HG03520 (cell line): Measurements from ENCODE around the gene AFP.

Experiments
- ATAC-seq: cut with Tn5 transposase; IDR thresholded peaks from one replicate; pipeline ENCODE4 v1.9.1; 2021; ENCODE audit warnings: mild to moderate bottlenecking, moderate library complexity; ENCODE audit not compliant: unreplicated experiment

Gene AFP

DNA sequence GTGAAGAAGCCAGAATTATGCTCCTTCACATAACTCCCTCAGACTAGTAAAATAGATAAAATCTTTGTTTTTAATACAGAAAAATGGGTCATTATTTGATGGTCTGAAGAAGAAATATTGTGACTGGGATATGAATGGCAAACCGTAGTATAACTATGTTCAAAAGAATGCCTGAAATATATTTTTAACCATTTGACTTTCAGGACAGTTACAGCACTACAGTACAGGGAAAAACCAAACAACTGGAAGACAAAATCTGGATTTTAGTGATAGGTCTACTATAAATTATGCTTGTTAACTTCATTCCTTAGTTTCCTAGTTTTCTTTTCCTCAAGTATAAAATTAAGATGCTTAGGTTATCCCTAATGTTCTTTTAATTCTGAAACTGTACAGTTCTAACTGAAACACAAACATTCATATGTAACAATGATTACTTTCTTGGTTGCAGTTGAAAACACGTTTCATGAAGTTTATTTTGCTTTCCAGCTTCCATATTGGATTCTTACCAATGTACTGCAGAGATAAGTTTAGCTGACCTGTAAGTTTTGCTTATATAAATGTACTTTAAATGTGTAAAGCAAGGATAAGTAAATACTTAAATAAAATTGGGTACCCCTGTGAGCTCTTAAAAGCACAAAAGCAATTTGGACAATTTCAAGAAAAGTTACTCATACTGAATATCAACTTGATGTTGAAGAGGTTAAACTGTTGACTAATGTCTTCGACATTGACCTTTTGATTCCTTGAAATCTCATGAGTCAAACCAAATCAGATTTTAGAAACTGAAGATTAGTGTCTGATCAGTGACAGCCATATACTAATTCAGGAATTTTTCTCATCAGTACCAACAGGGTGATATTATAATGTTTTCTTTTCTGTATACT is 895 bp downstream of the AFP start:
- ATAC-seq: no peak

DNA sequence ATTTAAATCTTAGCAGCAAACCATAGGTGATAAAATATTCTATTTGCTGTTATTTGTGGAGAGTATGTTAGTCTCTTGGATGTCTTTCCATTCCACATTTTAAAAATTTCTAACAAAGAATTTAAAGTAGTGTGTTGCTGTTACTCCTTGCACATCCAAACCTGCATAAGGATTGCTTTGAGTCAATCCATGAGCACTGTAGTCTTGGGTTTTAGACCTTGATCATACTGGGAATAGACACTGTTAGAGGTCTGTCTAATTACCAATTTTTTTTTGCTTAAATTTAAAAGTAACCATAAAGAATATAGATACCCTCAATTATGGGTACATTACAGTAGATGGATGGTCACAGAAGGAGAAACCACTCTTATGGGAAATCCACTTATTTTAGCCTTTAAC is 1.5 kb downstream of the AFP start:
- no peak for ATAC-seq

DNA sequence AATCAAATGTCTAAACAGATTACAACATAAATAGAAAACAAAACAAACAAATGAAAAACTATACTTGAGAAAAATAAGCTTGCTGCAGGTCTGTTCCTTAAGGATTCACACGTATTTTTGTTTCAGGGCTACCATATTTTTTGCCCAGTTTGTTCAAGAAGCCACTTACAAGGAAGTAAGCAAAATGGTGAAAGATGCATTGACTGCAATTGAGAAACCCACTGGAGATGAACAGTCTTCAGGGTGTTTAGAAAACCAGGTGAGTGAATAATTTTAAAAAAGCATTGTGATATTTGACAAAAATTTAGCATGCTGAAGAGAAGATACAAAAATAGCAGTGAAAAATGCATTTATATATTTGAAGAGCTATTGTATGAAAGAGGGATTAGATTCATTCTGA is 2.0 kb downstream of the AFP start:
- ATAC-seq: no peak

DNA sequence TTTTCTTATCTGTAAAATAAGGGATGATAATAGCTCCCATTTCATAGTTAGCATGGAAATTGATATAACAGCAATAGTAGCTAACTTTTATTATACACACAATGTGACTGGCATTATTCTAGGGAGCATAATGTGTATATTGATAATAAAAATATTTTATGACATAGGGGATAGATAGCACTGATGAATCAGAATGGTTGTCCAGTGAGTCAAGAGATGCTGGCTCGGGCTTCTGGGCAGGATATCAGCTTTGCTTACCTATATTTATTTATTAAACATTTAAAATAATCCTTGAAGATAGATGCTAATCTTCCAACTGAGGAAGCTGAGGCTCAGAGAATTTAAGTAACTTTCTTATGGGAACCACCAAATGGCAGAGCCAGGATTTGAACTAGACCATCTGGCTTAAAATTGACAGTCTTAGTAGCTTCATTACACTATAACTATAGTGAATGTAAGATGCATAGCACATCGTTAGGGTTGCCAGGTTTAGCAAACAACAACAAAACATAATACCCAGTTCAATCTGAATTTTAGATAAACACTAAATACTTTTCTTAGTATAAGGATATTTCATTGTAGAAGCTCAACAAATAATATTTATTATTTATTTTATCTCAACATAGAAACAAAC is 2.7 kb downstream of the AFP start:
- no peak for ATAC-seq

DNA sequence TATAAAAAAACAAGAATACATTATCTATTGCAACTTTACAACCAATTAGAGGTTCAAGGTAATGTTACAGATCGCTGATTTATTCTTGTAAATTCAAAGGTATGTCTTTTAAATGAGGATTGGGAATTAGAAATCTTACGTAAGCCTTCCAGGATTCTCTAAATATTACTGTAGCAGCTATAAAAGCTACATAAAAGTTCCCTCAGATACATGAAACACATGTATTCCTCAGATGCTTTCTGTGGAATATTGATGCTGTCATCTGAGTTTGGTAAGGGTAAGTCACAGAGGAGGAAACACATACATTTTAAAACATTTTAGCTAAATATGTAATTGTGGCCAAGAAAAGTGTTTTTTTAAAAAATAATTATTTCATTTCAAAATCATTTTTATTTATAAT is 3.4 kb downstream of the AFP start:
- ATAC-seq: no peak

DNA sequence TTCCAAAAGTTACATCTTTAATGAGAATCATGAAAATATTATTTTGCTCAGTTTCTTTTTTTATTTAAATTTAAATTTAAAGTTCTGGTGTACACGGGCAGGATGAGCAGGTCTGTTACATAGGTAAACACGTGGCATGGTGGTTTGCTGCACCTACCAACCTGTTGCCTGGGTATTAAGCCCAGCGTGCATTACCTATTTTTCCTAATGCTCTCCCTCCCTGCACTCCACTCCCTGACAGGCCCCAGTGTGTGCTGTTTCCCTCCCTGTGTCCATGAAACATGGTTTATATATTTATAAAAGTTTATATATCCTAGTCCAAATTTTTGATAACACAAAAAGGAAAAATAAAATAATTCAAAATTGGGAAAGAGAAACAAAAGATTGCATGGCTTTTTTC is 4.0 kb downstream of the AFP start:
- no peak for ATAC-seq

DNA sequence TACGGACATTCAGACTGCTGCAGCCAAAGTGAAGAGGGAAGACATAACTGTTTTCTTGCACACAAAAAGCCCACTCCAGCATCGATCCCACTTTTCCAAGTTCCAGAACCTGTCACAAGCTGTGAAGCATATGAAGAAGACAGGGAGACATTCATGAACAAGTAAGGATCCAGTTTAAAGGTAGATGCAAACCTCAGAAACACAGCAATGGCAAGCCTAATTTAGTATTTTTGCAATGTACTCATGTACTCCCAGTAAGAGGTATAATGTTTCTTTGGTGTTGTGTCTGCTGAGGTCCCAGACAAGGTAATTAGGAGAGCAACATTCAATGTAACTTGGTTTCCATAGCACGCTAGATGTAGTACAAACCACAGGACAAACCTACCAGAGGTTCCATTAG is 4.6 kb downstream of the AFP start:
- no peak for ATAC-seq

DNA sequence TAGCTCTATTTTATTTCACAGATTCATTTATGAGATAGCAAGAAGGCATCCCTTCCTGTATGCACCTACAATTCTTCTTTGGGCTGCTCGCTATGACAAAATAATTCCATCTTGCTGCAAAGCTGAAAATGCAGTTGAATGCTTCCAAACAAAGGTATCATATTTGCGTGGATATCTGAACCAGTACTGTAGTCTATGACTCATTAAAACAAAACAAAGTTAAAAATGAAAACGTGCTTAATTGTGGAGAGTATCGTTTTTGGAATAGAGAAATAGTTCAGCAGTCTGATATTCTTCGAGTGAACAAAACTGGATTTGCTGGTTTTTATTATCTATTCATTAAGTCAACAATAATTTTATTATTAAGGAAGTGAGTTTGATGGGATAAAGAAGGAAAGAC is 6.3 kb downstream of the AFP start:
- ATAC-seq: no peak

DNA sequence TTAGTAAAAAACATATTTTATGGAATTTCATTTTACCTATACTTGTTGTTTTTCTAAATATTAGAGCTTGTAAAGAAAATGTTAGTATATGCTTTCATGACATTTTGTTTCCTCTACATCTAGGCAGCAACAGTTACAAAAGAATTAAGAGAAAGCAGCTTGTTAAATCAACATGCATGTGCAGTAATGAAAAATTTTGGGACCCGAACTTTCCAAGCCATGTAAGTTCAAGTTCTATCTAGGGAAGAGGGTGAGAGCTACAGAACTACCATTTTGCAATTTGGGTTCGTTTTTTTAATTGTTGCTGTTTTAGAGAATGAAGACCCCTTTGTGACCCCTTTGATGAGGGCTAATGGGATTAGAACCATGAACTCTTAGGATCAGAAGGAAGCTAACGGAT is 7.2 kb downstream of the AFP start:
- ATAC-seq: no peak

DNA sequence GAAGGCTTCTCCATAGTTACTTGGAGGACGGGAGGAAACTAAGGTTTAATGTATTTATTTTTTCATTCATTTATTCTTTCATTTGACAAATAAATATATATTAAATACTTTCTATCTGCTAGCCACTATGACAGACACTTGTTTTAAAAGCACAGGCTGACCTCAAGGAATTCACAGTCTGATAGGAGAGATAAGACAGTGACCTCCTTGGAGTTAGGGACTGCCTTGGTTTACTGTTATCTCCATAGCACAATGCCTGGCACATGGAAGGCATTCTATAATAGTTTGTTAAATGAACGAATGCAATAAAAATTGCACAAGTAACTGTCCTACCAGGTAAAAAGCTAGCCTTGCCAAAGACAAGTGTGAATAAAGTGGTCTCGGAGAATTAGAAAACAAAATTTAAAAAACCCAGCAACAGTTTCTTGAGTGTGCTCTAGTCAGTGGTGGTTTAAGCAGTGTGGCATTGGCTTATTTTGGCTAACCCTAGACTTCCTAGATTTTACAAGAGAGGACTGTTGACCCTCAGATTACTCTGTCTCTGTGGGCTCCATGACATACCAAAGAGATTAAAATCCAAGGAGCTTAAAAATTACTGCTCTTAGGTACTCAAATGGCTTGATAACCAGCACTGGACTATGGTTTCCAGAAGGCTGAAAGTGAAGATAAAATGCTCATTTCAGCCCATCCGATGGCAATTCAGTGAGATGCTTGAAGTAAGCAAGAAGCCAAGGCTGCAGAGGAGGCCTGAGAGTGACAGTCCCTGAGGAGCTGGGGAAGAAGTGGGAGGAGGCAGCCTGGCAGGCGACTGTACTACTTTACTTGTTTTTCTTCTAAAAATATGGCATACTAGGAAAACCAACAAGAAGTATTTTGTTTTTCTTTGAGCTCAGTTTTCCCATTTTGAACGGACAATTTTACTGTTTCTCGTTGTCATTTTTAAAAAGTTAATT is 9.6 kb downstream of the AFP start:
- no peak for ATAC-seq

DNA sequence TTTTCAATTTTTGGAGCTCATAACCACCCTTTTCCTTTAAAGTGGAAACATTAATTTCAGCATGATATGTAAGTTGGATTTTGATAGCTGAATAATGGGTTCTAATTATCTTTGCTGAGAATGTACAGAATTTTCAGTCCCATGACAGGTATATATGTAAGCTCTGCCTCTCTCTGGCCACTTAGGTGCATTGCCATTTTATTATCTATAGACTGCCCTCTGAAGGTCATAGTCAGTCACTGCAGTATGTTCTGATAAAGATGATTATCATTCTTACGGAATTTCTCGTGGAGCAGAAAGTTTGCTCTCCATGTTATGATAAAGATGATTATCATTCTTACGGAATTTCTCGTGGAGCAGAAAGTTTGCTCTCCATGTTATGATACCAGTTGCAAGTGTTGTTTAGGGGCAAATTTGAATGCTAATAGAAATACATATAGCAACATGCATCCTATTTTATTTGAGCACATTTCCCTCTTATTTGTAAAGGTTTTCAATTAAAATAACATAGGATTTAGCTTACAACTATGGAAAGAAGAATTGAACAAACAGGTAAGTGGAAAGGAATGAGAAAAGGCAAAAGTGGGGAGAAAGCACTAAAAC is 10.4 kb downstream of the AFP start:
- peak; percentile 100 for ATAC-seq

DNA sequence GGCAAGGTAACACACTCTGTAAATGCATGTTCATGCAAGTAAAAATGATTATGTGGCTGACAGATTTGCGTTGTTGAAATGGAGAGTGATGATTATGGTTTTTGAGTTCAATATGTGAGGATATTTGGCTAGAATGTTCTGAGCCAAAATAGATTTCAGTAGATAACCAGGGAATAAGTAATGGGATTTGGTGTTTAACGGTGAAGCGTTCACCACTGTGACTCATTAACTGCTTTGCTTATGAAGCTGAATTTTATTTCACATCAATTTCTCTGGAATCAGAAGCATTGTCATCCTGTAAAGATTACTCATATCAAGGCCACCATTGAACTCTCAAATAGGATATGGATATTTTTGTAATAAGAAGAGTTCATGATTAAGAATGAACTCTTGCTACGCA is 11.7 kb downstream of the AFP start:
- ATAC-seq: no peak

DNA sequence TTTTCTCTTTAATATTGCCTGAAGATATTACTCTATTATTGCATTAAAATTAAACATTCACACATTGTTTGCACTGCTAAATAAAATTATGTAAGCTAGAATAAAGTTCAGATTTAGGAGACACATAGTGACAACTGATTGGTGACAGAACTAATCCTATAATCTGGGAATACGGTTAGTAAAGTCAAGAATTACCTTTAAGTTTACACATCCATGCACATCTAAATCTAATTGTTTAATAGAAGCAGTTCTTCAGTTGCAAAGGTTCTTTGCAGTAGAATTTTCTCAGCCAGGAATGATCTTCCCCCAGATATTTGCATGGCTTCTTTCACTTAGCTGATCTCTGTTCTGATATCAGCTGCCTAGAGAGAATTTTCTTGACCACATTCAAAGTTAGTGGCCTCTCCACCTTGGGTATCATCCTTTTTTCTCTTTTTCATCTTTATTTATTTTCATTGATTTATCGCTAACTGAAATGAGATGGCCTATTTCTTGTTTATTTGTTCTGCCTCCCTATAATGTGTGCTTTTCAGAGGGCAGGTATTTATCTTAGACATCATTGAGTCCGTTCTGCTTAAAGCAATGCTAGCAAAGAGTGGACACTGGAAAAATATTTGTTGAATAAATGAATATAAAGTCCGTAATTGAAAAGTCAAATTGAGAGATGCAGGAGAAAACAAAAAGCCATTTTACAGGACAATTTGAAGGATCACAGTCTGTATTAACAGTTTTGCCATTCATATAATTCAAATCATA is 12.6 kb downstream of the AFP start:
- no peak for ATAC-seq

DNA sequence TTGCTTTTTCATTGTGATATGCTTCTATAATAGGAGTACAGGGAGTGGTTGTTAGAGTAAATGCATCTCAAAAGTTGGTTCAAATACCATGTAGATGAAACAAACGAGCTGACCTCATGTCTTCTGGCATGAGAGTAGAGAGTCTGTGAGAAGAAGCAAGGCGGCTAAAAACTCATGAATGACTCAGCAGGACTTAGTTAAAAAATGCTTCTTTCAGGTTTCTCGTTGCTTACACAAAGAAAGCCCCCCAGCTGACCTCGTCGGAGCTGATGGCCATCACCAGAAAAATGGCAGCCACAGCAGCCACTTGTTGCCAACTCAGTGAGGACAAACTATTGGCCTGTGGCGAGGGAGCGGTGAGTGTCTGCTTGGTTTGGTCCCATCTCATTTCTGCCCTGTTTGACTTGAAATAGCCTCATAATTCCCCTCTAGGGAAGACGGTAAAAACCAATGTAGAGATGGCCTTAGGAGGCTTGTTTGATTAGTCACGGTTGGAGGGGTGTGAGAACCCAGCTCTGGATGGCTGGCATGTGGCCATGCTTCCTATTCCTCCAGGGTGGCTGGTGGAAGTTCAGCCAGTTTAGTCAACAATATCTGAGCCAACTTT is 14.5 kb downstream of the AFP start:
- ATAC-seq: no peak

DNA sequence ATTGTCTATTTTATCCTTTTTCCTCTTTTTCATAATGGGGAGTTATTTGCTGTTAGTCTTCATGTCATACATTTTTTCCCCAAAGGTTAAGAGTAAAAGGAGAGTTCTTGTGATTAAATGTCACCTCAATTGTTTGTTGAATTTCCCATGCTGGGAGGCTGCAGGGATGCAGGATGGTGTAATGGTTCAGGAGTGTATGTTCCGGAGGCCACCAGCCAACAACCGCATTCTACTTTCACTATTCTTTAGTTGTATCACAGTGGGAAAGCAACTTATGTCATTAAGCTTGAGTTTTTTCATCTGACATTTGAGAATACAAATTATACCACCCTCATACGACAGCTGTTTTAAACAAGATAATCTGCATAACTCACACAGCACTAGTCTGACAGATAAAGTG is 15.4 kb downstream of the AFP start:
- no peak for ATAC-seq

DNA sequence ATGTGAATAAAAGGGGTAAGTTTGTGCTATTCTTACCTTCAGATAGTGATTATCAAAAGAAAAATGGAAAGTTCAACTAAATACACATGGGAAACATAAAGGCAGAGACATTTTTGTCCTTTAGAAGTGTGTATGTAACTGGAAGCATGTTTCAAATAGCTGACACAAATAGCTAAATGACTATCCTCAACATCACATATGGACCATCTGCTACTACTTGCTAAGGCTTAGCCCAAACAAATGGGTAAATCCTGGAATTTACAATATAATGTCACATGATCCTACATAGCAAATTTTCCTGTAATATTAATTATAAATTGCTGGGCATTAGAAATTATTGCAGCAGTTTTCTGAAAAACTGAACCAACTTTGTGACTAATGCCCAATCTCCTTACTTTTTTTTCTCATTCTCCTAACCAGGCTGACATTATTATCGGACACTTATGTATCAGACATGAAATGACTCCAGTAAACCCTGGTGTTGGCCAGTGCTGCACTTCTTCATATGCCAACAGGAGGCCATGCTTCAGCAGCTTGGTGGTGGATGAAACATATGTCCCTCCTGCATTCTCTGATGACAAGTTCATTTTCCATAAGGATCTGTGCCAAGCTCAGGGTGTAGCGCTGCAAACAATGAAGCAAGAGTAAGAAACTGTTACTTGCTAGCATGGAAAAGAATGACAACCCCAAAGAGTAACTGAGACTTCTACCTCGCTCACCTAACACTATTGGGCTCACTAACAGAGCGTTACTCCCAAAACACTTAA is 16.1 kb downstream of the AFP start:
- no peak for ATAC-seq

DNA sequence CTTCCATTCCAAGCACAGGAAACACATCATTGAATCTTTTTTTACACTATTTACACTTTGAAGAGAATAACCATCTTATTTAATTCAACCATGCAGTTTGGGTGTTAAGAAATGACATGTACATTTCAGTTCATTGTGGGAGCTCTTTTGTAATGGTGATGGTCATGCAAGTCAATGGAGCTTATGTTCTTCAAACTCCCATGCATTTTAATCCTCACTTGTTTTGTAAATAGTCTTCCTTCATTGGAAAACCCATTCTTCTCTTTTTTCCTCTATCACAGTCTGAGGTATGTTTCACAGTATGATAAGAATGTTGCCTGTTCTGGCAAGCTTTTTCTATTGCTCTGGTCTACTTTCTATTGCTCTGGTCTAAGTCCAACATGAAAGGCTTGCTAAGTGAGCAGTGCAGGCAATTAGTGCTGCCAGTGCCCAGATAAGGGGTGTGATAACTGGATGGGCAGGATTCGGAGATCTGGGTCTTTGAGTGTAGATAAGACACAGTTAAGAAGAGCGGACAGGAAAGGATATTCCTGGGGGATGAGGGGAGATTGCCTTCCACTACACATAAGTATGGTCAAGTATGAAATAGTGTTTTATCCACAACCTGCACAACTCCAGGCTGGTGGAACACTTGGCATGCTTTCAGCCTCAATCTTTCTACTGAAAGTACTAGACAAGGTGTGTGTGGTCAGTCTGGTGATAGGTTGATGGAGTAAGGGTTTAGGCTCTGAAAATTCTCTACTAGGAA is 17.1 kb downstream of the AFP start:
- no peak for ATAC-seq

DNA sequence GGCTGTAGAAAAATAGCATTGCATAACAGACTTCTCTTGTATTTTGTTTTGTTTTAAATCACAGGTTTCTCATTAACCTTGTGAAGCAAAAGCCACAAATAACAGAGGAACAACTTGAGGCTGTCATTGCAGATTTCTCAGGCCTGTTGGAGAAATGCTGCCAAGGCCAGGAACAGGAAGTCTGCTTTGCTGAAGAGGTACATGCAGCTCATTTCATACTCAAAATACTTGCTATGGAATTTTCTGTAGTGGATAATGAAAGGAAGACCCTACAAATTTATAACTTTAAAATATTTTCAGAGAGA is 17.6 kb downstream of the AFP start:
- ATAC-seq: no peak

DNA sequence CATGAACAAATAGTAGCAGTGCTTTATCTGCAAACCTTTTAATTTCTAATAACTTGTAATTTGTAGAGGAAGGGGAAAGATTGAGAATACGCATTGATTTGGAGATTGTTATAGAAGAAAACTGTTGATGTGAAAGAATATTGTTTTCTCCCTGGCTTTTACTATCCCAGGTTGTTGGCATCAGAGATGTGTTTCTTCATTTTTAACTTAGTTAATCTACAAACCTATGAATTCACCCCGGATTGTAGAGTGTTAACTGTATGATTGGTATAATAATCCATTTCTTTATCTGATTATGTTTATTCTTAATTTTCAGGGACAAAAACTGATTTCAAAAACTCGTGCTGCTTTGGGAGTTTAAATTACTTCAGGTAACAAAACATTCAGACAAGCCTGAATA is 18.9 kb downstream of the AFP start:
- ATAC-seq: no peak
